ENCODE data around the gene ARID1B.

ARID1B gene

GRCh38 chr6:156879591-156879990 lies 102.4 kb downstream of the ARID1B start:
- no peak for DNase-seq (ENCODE audit: low read depth)

GRCh38 chr6:156880913-156881312 lies 103.7 kb downstream of the ARID1B start:
- DNase-seq (ENCODE audit: low read depth) = no peak

- DNase-seq (ENCODE audit: low read depth) = no peak
These were observed 104.8 kb downstream of the ARID1B start for GRCh38 chr6:156881687-156882629.

GRCh38 chr6:156883497-156884252 lies 106.5 kb downstream of the ARID1B start:
- no peak for DNase-seq (ENCODE audit: low read depth)

- DNase-seq (ENCODE audit: low read depth) = no peak
These were observed 107.1 kb downstream of the ARID1B start for GRCh38 chr6:156884306-156884705.

- no peak for DNase-seq (ENCODE audit: low read depth)
These were observed 108.4 kb downstream of the ARID1B start for GRCh38 chr6:156885562-156885961.

GRCh38 chr6:156886409-156886808 lies 109.2 kb downstream of the ARID1B start:
- no peak for DNase-seq (ENCODE audit: low read depth)

GRCh38 chr6:156887623-156888269 lies 110.6 kb downstream of the ARID1B start:
- no peak for DNase-seq (ENCODE audit: low read depth)

- no peak for DNase-seq (ENCODE audit: low read depth)
These were observed 112.3 kb downstream of the ARID1B start for GRCh38 chr6:156889469-156889868.

- DNase-seq (ENCODE audit: low read depth) = no peak
These were observed 112.8 kb downstream of the ARID1B start for GRCh38 chr6:156889986-156890385.

GRCh38 chr6:156890627-156891314 lies 113.6 kb downstream of the ARID1B start:
- no peak for DNase-seq (ENCODE audit: low read depth)

GRCh38 chr6:156897907-156898531 lies 120.8 kb downstream of the ARID1B start:
- no peak for DNase-seq (ENCODE audit: low read depth)

GRCh38 chr6:156899071-156899470 lies 121.9 kb downstream of the ARID1B start:
- no peak for DNase-seq (ENCODE audit: low read depth)

- no peak for DNase-seq (ENCODE audit: low read depth)
These were observed 122.5 kb downstream of the ARID1B start for GRCh38 chr6:156899532-156900135.

- no peak for DNase-seq (ENCODE audit: low read depth)
These were observed 123.1 kb downstream of the ARID1B start for GRCh38 chr6:156900292-156900691.

GRCh38 chr6:156901309-156902019 lies 124.3 kb downstream of the ARID1B start:
- no peak for DNase-seq (ENCODE audit: low read depth)

GRCh38 chr6:156902782-156903181 lies 125.6 kb downstream of the ARID1B start:
- no peak for DNase-seq (ENCODE audit: low read depth)

- no peak for DNase-seq (ENCODE audit: low read depth)
These were observed 127.2 kb downstream of the ARID1B start for GRCh38 chr6:156904176-156904967.

GRCh38 chr6:156905801-156906200 lies 128.6 kb downstream of the ARID1B start:
- no peak for DNase-seq (ENCODE audit: low read depth)

- no peak for DNase-seq (ENCODE audit: low read depth)
These were observed 129.3 kb downstream of the ARID1B start for GRCh38 chr6:156906451-156906850.

Data from fibroblast of gingiva (primary cell).